Measurements from ENCODE around the gene ABCA5. TPM values are rescaled to one million over a fixed set of nuclear protein-coding genes. Genes with fewer than 3 reads are reported as not detected.

The ABCA5 gene
- polyA plus RNA-seq, 1 donor (not counting 4 experiments of a cell fraction or from before 2014, with no cell fraction given) = 11.1 TPM

- Histone ChIP-seq H3K9ac (ENCODE audit: control insufficient read depth, extremely low read depth, insufficient read depth, low read length) (no peak overlapping the region), H3K36me3 (ENCODE audit: control insufficient read depth in 2 of 2, extremely low read depth in 1 of 2, insufficient read depth in 2 of 2, low read length in 2 of 2) (no peaks in the 10 kb centered on the region), H3K27ac (ENCODE audit: control insufficient read depth, insufficient read depth, low read length) (no peak overlapping the region), H3K4me1 (ENCODE audit: control insufficient read depth, extremely low read depth, insufficient read depth, low read length) (no peaks in the 10 kb centered on the region), H3K4me3 (ENCODE audit: control insufficient read depth in 2 of 3, extremely low read depth in 1 of 3, insufficient read depth in 2 of 3, low read depth in 1 of 3, low read length in 3 of 3) (no peak overlapping the region), H3K79me2 (ENCODE audit: control insufficient read depth, insufficient read depth, low read length) (no peaks in the 10 kb centered on the region), H3K9me1 (ENCODE audit: control insufficient read depth, extremely low read depth, insufficient read depth, low read length) (no peaks in the 10 kb centered on the region), H3K9me3 (ENCODE audit: control insufficient read depth, low read depth, low read length) (no peaks in the 10 kb centered on the region), H2AFZ (ENCODE audit: control insufficient read depth, low read length) (no peak overlapping the region), H3K27me3 (ENCODE audit: control insufficient read depth, extremely low read depth, insufficient read depth, low read length) (no peaks in the 10 kb centered on the region), H4K20me1 (ENCODE audit: control insufficient read depth, extremely low read depth, insufficient read depth, low read length) (no peaks in the 10 kb centered on the region), H3K4me2 (ENCODE audit: control insufficient read depth, extremely low read depth, insufficient read depth, low read depth, low read length) (no peak overlapping the region)
- DNase-seq (ENCODE audit: low read depth, low spot score) (no peak), FAIRE-seq (no peak)
- TF ChIP-seq EZH2 (IDR thresholded peaks at IDR 0.05; ENCODE audit: low read length) (no peak), CTCF (optimal IDR thresholded peaks at IDR 0.05 in 1 of 3, IDR thresholded peaks at IDR 0.05 in 1 of 3, conservative IDR thresholded peaks at IDR 0.05 in 1 of 3; ENCODE audit: extremely low read depth in 1 of 3, insufficient read depth in 2 of 3, low read length in 3 of 3) (no peak)
- dilution Hi-C loops (cut with MboI; ENCODE audit: extremely low pct_ligation_motif_present, low sequenced_read_pairs) = no loop called here
Measured at GRCh38 chr17:69336580-69336979, 9.6 kb upstream of the ABCA5 start.

GRCh38 chr17:69335058-69335457 lies 8.1 kb upstream of the ABCA5 start:
- dilution Hi-C loops (cut with MboI; ENCODE audit: extremely low pct_ligation_motif_present, low sequenced_read_pairs) = no loop called here
- H3K4me3 ChIP-seq (ENCODE audit: control insufficient read depth in 2 of 3, extremely low read depth in 1 of 3, insufficient read depth in 2 of 3, low read depth in 1 of 3, low read length in 3 of 3) = no peak overlapping the region
- no peak overlapping the region for H2AFZ ChIP-seq (ENCODE audit: control insufficient read depth, low read length)
- no peaks in the 10 kb centered on the region for H3K9me1 ChIP-seq (ENCODE audit: control insufficient read depth, extremely low read depth, insufficient read depth, low read length)
- no peak overlapping the region for H3K9ac ChIP-seq (ENCODE audit: control insufficient read depth, extremely low read depth, insufficient read depth, low read length)
- H3K27ac ChIP-seq (ENCODE audit: control insufficient read depth, insufficient read depth, low read length) = no peak overlapping the region
- H4K20me1 ChIP-seq (ENCODE audit: control insufficient read depth, extremely low read depth, insufficient read depth, low read length) = no peaks in the 10 kb centered on the region
- no peak for FAIRE-seq
- no peak overlapping the region for H3K4me2 ChIP-seq (ENCODE audit: control insufficient read depth, extremely low read depth, insufficient read depth, low read depth, low read length)
- no peaks in the 10 kb centered on the region for H3K9me3 ChIP-seq (ENCODE audit: control insufficient read depth, low read depth, low read length)
- no peaks in the 10 kb centered on the region for H3K79me2 ChIP-seq (ENCODE audit: control insufficient read depth, insufficient read depth, low read length)
- TF ChIP-seq CTCF (optimal IDR thresholded peaks at IDR 0.05 in 1 of 3, IDR thresholded peaks at IDR 0.05 in 1 of 3, conservative IDR thresholded peaks at IDR 0.05 in 1 of 3; ENCODE audit: extremely low read depth in 1 of 3, insufficient read depth in 2 of 3, low read length in 3 of 3) = peak in 2 of 3 experiments; percentile 12 to 37
- no peak for TF ChIP-seq EZH2 (IDR thresholded peaks at IDR 0.05; ENCODE audit: low read length)
- no peaks in the 10 kb centered on the region for H3K27me3 ChIP-seq (ENCODE audit: control insufficient read depth, extremely low read depth, insufficient read depth, low read length)
- DNase-seq (ENCODE audit: low read depth, low spot score) = no peak
- no peaks in the 10 kb centered on the region for H3K4me1 ChIP-seq (ENCODE audit: control insufficient read depth, extremely low read depth, insufficient read depth, low read length)
- H3K36me3 ChIP-seq (ENCODE audit: control insufficient read depth in 2 of 2, extremely low read depth in 1 of 2, insufficient read depth in 2 of 2, low read length in 2 of 2) = no peaks in the 10 kb centered on the region

Measured in keratinocyte (primary cell).